HG03060 (cell line): ENCODE data around the gene C16orf86.
A peak's percentile ranks its signal among the peaks of the same experiment; 100 is the strongest.

Experiments
- ATAC-seq: cut with Tn5 transposase; IDR thresholded peaks from one replicate; pipeline ENCODE4 v1.9.1; 2021; ENCODE audit warnings: low read depth, moderate number of reproducible peaks; ENCODE audit not compliant: unreplicated experiment

The C16orf86 gene

GRCh38 chr16:67665598-67665997 is 1.0 kb upstream of the C16orf86 start:
- ATAC-seq, result no peak

GRCh38 chr16:67666032-67666551 is 522 bp upstream of the C16orf86 start:
- no peak for ATAC-seq

- ATAC-seq, result no peak
Observed at GRCh38 chr16:67667453-67667816, 821 bp downstream of the C16orf86 start.

- ATAC-seq, result peak; percentile 66
Observed at GRCh38 chr16:67667817-67668494, 1.3 kb downstream of the C16orf86 start.

- no peak for ATAC-seq
Observed at GRCh38 chr16:67668495-67669157, 2.0 kb downstream of the C16orf86 start.

GRCh38 chr16:67669499-67670101 is 3.0 kb downstream of the C16orf86 start:
- no peak for ATAC-seq

GRCh38 chr16:67672306-67672705 is 5.7 kb downstream of the C16orf86 start:
- ATAC-seq, result no peak

GRCh38 chr16:67672739-67673662 is 6.4 kb downstream of the C16orf86 start:
- ATAC-seq, result no peak

- ATAC-seq, result no peak
Observed at GRCh38 chr16:67673712-67674580, 7.3 kb downstream of the C16orf86 start.

GRCh38 chr16:67674851-67675578 is 8.4 kb downstream of the C16orf86 start:
- ATAC-seq, result no peak

GRCh38 chr16:67675579-67675935 is 8.9 kb downstream of the C16orf86 start:
- ATAC-seq, result no peak

GRCh38 chr16:67675999-67676398 is 9.4 kb downstream of the C16orf86 start:
- ATAC-seq, result no peak

GRCh38 chr16:67676516-67676915 is 9.9 kb downstream of the C16orf86 start:
- no peak for ATAC-seq

GRCh38 chr16:67676939-67677338 is 10.3 kb downstream of the C16orf86 start:
- no peak for ATAC-seq

GRCh38 chr16:67677712-67678111 is 11.1 kb downstream of the C16orf86 start:
- no peak for ATAC-seq

GRCh38 chr16:67678354-67679023 is 11.9 kb downstream of the C16orf86 start:
- ATAC-seq, result no peak

GRCh38 chr16:67679935-67680897 is 13.6 kb downstream of the C16orf86 start:
- no peak for ATAC-seq
